Activated CD4-positive, alpha-beta T cell treated with anti-CD3 and anti-CD28 coated beads for 36 hours (primary cell): Measurements from ENCODE around the gene USP5. TPM values are rescaled to one million over a fixed set of nuclear protein-coding genes. Genes with fewer than 3 reads are reported as not detected.
A peak's percentile ranks its signal among the peaks of the same experiment; 100 is the strongest.
"Not testable (repeated sequence)": the region's sequence is repeated elsewhere in the genome, so short reads cannot be mapped to it uniquely, and the experiment has no call there.

Experiments
- ATAC-seq: fragments of 200-7000 bp; cut with Tn5 transposase; one replicate; pipeline ENCODE4 v1.10.0; 2021; ENCODE audit warnings: mild to moderate bottlenecking, moderate library complexity
- CTCF ChIA-PET: fragments of 350-600 bp; sonication (Branson Sonifier 250); formaldehyde crosslinking; loops from one replicate; lab custom pipeline; 2021; ENCODE audit warnings: antibody characterized with exemption; lab: Charles Lee
- POLR2A ChIA-PET: fragments of 350-600 bp; sonication (Branson Sonifier 250); formaldehyde crosslinking; loops from one replicate; lab custom pipeline; 2021; ENCODE audit warnings: antibody characterized with exemption, inconsistent platforms; lab: Charles Lee
- DNase-seq: peaks from one replicate; pipeline ENCODE4 v3.0.0-alpha.2; 2020
- H3K27ac Mint-ChIP-seq: one replicate; pipeline ENCODE4 v1.8.0; 2021; ENCODE audit warnings: mixed read lengths
- H3K27me3 Mint-ChIP-seq: one replicate; pipeline ENCODE4 v1.8.0; 2021; ENCODE audit warnings: mixed read lengths
- H3K36me3 Mint-ChIP-seq: one replicate; pipeline ENCODE4 v1.8.0; 2021; ENCODE audit warnings: low read depth, mixed read lengths
- H3K4me1 Mint-ChIP-seq: one replicate; pipeline ENCODE4 v1.8.0; 2021; ENCODE audit warnings: mixed read lengths
- H3K4me3 Mint-ChIP-seq: one replicate; pipeline ENCODE4 v1.8.0; 2021; ENCODE audit warnings: mild to moderate bottlenecking, moderate library complexity, mixed read lengths
- H3K9me3 Mint-ChIP-seq: one replicate; pipeline ENCODE4 v1.8.0; 2021; ENCODE audit warnings: low read depth, mixed read lengths
- intact Hi-C, 2 experiments: fragments of 100-400 bp; cut with DNase I in 1 of 2; cut with micrococcal nuclease in 1 of 2; formaldehyde crosslinking; loops; one replicate each; pipeline versions ENCODE4 v1.14.2 to v1.15.1; 2022 to 2024; cut with DNase I, micrococcal nuclease
- total RNA-seq, 2 experiments: library from RNA; stranded (reverse); gene quantifications; one replicate each; pipeline ENCODE4 v1.2.3, GENCODE V29; 2021

USP5 gene
- total RNA-seq, 2 experiments from 2014 or later, result 128 to 132 TPM

DNA sequence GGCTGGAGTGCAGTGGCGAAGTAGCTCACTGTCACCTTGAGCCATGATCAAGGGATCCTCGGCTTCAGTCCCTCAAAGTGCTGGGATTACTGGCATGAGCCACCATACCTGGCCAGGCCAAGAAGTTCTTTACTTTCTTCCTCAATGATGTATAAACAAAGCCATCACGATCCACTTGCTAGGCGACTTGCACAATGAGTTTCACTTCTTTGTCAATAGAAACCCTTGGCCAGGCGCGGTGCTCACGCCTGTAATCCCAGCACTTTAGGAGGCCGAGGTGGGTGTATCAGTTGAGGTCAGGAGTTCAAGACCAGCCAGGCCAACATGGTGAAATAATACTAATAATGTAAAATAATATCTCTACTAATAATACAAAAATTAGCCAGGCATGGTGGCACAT lies 35.5 kb downstream of the USP5 start:
- intact Hi-C loops, result no loop called here
- H3K27ac Mint-ChIP-seq, result no peak overlapping the region
- no peaks in the 10 kb centered on the region for H3K27me3 Mint-ChIP-seq
- H3K4me1 Mint-ChIP-seq, result peaks cover 9% of the 10 kb centered on the region
- DNase-seq (no peak), ATAC-seq (no peak)
- no peak overlapping the region for H3K4me3 Mint-ChIP-seq
- ChIA-PET CTCF (interaction anchor here (0.6 to 1.0 kb wide), 3 partner anchors 18 to 38 kb away, joined by 3 read pairs; no protein-coding TSS in a partner anchor), POLR2A (interaction anchor here (0.7 kb wide), 1 partner anchor 27 kb away, joined by 7 read pairs; no protein-coding TSS in a partner anchor)
- H3K9me3 Mint-ChIP-seq, result no peaks in the 10 kb centered on the region
- peaks cover 8% of the 10 kb centered on the region for H3K36me3 Mint-ChIP-seq

DNA sequence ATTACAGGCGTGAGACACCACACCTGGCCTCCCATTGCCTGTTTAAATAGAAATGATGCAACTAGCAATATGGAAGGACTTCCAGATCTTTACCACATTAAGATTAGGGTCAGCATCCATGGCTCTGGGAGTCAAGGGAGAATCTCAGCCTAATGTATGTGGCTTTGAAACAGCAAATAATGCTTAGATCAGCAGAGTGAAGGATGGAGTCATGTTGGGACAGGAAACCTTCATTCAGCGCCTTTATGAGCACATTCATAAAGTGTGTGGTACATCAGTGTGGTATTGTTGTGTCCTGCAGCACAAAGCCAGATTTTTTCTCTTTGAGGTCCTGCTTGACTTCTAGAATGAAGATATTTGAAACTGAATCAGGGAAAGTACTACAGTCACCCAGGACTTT lies 36.4 kb downstream of the USP5 start:
- ATAC-seq, result no peak
- H3K27me3 Mint-ChIP-seq, result no peaks in the 10 kb centered on the region
- DNase-seq, result no peak
- POLR2A ChIA-PET, result no interaction called here
- intact Hi-C loops, result no loop called here
- H3K36me3 Mint-ChIP-seq, result peaks cover 8% of the 10 kb centered on the region
- CTCF ChIA-PET, result interaction anchor here (0.6 kb wide), 1 partner anchor 37 kb away, joined by 3 read pairs; no protein-coding TSS in a partner anchor
- H3K4me1 Mint-ChIP-seq, result peaks cover 12% of the 10 kb centered on the region
- H3K4me3 Mint-ChIP-seq, result no peak overlapping the region
- no peak overlapping the region for H3K27ac Mint-ChIP-seq
- H3K9me3 Mint-ChIP-seq, result no peaks in the 10 kb centered on the region

DNA sequence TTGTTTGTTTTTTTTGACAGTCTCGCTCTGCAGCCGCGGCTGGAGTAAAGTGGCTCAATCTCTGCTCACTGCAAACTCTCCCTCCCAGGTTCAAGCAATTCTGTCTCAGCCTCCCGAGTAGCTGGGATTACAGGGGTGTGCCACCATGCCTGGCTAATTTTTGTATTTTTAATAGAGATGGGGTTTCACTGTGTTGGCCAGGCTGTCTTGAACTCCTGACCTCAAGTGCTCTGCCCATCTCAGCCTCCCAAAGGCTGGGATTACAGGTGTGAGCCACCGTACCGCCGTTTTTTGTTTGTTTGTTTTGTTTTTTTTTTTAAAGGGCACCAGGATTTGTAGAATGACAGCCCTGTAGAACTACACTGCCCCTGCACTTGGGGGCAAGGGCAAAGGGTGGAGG lies 36.8 kb downstream of the USP5 start:
- POLR2A ChIA-PET, intact Hi-C loops, H3K4me3 Mint-ChIP-seq, H3K27me3 Mint-ChIP-seq, CTCF ChIA-PET, ATAC-seq, H3K9me3 Mint-ChIP-seq, DNase-seq, H3K27ac Mint-ChIP-seq, H3K36me3 Mint-ChIP-seq: not testable (repeated sequence)
- H3K4me1 Mint-ChIP-seq, result peaks cover 12% of the 10 kb centered on the region

- CTCF ChIA-PET, result interaction anchor here (0.8 to 1.0 kb wide), 2 partner anchors 10 to 11 kb away, joined by 4 read pairs; no protein-coding TSS in a partner anchor
- not testable (repeated sequence) for DNase-seq, H3K9me3 Mint-ChIP-seq, H3K36me3 Mint-ChIP-seq, H3K27me3 Mint-ChIP-seq, ATAC-seq
- POLR2A ChIA-PET, result interaction anchor here (0.6 kb wide), 1 partner anchor 333 kb away, joined by 4 read pairs; no protein-coding TSS in a partner anchor
- Mint-ChIP-seq H3K4me1 (peaks cover 12% of the 10 kb centered on the region), H3K4me3 (peak overlapping the region; percentile 87), H3K27ac (peak overlapping the region; percentile 94)
- intact Hi-C loops, result loop anchor here (2.0 kb wide), 2 partner anchors 37 to 109 kb away; partner anchors contain the start of gene USP5 (in 1 of the 2)
Observed at GRCh38 chr12:6889775-6890573, 38.0 kb downstream of the USP5 start.

DNA sequence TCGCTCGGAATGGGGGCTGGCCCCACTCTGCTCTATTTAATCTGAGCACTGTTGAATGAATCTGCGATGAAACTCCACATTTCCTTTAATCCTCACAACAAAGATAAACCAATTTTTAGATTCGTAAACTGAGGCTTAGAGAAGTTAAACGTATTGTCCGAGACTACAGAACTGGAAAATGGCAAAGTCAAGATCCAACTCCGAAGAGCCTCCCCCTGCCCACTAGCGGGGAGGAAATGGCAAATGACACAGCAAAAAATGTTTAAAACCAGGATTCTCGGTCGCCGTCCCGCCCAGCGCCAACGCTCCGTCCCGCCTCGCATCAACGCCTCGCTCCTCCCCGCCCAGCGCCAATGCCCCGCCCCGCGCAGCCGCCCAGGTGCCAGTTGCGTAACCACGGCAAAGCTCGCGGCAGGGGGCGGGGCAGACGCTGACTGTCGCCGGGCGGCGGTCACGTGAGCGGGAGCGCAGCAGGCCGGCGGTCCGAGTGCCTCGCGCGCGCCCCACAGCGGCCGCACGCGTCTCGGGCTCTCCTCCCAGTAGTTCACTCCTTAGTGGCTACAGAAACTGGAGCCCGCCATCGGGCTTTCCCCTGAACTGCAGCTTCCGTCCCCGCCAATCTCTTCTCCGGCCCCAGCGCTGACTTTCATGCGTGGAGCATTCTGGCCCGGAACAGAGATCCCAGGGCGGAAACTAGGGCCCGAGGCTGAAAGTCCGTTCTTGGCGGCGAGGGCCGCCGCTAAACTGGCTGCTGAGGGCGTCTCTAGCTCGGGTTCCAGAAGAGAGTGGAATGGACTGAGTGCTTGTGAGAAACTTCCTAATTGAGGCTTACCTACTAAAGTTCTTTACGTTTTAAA lies 39.1 kb downstream of the USP5 start:
- POLR2A ChIA-PET, result interaction anchor here (0.6 to 1.7 kb wide), 11 partner anchors 9 to 351 kb away, joined by 3 to 18 read pairs (median 4); partner anchors contain the start of genes C12orf57, ENO2, RNU7-1 and SPSB2
- ATAC-seq, result peak; percentile 94
- intact Hi-C loops, result loop anchor here (1.0 to 2.0 kb wide), 15 partner anchors 13 to 298 kb away; partner anchors contain the start of genes LRRC23 (in 2 of the 2), SPSB2 (in 2 of the 2), USP5 (in 2 of the 2) and CHD4 (in 1 of the 2)

DNA sequence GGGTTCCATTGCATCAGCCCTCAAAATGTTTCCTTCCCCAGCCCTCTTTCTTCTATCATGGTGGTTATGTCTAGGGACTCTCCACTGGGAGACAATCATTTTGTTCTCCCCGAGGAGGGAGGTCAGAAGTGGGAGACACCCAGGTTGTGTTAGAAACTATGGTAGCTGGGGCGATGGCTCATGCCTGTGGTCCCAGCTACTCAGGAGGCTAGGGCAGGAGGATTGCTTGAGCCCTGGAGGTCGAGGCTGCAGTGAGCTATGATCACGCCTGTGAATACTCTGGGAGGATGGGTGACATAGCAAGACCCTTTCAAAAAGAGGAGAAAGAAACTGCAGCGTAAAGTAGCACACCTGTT lies 39.7 kb downstream of the USP5 start:
- ATAC-seq (peak; percentile 24), DNase-seq (peak; percentile 40)
- H3K9me3 Mint-ChIP-seq, result no peaks in the 10 kb centered on the region
- no peaks in the 10 kb centered on the region for H3K27me3 Mint-ChIP-seq
- ChIA-PET POLR2A (interaction anchor here (0.6 to 1.7 kb wide), 9 partner anchors 10 to 352 kb away, joined by 3 to 18 read pairs (median 4); partner anchors contain the start of genes C12orf57, RNU7-1 and SPSB2), CTCF (interaction anchor here (0.7 to 2.0 kb wide), 27 partner anchors 9 to 355 kb away, joined by 3 to 38 read pairs (median 5); partner anchors contain the start of genes CDCA3, COPS7A, LRRC23 and SPSB2)
- intact Hi-C loops, result loop anchor here (1.0 to 2.0 kb wide), 15 partner anchors 13 to 298 kb away; partner anchors contain the start of genes LRRC23 (in 2 of the 2), SPSB2 (in 2 of the 2), USP5 (in 2 of the 2) and CHD4 (in 1 of the 2)
- peaks cover 12% of the 10 kb centered on the region for H3K4me1 Mint-ChIP-seq
- peak overlapping the region; percentile 87 for H3K4me3 Mint-ChIP-seq
- H3K27ac Mint-ChIP-seq, result peak overlapping the region; percentile 94
- peaks cover 5% of the 10 kb centered on the region for H3K36me3 Mint-ChIP-seq

More for the DNA sequence above, 39.1 kb downstream of the USP5 start:
- Mint-ChIP-seq H3K4me3 (peak overlapping the region; percentile 87), H3K9me3 (no peaks in the 10 kb centered on the region), H3K4me1 (peaks cover 12% of the 10 kb centered on the region), H3K36me3 (peaks cover 5% of the 10 kb centered on the region), H3K27ac (peak overlapping the region; percentile 94), H3K27me3 (no peaks in the 10 kb centered on the region)
- peak; percentile 100 for DNase-seq
- CTCF ChIA-PET, result interaction anchor here (0.6 to 2.0 kb wide), 31 partner anchors 9 to 753 kb away, joined by 3 to 38 read pairs (median 4); partner anchors contain the start of genes CDCA3, COPS7A, LRRC23 and SPSB2

DNA sequence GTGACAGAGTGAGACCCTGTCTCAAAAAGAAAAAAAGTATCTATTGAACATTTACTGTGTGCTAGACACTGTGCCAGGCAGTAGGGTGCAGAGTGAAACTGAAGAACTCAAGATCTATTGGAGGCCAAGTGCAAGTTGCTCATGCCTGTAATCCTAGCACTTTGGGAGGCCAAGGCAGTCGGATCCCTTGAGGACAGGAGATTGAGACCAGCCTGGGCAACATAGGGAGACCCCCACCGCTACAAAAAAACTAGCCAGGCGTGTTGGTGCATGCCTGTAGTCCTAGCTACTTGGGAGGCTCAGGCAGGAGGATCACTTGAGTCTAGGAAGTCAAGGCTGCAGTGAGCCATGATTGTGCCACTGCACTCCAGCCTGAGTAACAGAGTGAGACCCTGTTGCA lies 40.7 kb downstream of the USP5 start:
- ATAC-seq, intact Hi-C loops, H3K36me3 Mint-ChIP-seq: not testable (repeated sequence)

GRCh38 chr12:6894321-6894720 lies 42.4 kb downstream of the USP5 start:
- Mint-ChIP-seq H3K27me3 (no peaks in the 10 kb centered on the region), H3K9me3 (no peaks in the 10 kb centered on the region), H3K36me3 (peaks cover 5% of the 10 kb centered on the region), H3K27ac (no peak overlapping the region), H3K4me3 (no peak overlapping the region), H3K4me1 (peaks cover 12% of the 10 kb centered on the region)
- ChIA-PET CTCF (interaction anchor here (1.2 kb wide), 1 partner anchor 25 kb away, joined by 5 read pairs; no protein-coding TSS in a partner anchor), POLR2A (no interaction called here)
- no peak for DNase-seq
- intact Hi-C loops, result no loop called here
- no peak for ATAC-seq

More for the DNA sequence above, 40.7 kb downstream of the USP5 start:
- POLR2A ChIA-PET, DNase-seq, H3K27me3 Mint-ChIP-seq, H3K9me3 Mint-ChIP-seq: not testable (repeated sequence)
- peaks cover 12% of the 10 kb centered on the region for H3K4me1 Mint-ChIP-seq
- peak overlapping the region; percentile 87 for H3K4me3 Mint-ChIP-seq
- peak overlapping the region; percentile 58 for H3K27ac Mint-ChIP-seq
- CTCF ChIA-PET, result interaction anchor here (0.6 to 2.0 kb wide), 4 partner anchors 8 to 76 kb away, joined by 3 to 9 read pairs (median 4); no protein-coding TSS in a partner anchor

GRCh38 chr12:6896846-6897435 lies 45.0 kb downstream of the USP5 start:
- H3K27me3 Mint-ChIP-seq, result no peaks in the 10 kb centered on the region
- H3K4me1 Mint-ChIP-seq, result peaks cover 19% of the 10 kb centered on the region
- POLR2A ChIA-PET, result no interaction called here
- ATAC-seq (no peak), DNase-seq (no peak)
- CTCF ChIA-PET, result interaction anchor here (0.7 to 1.0 kb wide), 3 partner anchors 17 to 34 kb away, joined by 3 to 4 read pairs (median 3); partner anchors contain the start of genes ENO2 and SPSB2
- no peak overlapping the region for H3K27ac Mint-ChIP-seq
- intact Hi-C loops, result no loop called here
- no peak overlapping the region for H3K4me3 Mint-ChIP-seq
- H3K36me3 Mint-ChIP-seq, result no peaks in the 10 kb centered on the region
- no peaks in the 10 kb centered on the region for H3K9me3 Mint-ChIP-seq

DNA sequence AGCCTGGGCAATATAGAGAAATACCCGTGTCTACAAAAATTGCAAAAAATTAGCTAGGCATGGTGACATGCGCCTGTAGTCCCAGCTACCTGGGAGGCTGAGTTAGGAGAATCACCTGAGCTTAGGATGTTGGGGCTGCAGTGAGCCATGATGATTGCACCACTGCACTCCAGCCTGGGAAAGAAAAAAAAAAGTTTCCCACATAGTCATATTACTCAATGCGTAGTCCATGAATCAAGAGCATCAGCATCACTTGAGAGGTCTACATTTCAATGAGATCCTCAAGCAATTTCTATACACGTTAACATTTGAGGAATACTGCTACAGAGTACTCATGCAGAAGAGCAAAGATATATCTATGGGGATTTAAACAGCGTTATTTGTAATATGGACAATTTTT lies 47.5 kb downstream of the USP5 start:
- CTCF ChIA-PET, result interaction anchor here (0.6 to 1.8 kb wide), 6 partner anchors 8 to 399 kb away, joined by 3 to 9 read pairs (median 3); no protein-coding TSS in a partner anchor

More for the DNA sequence above, 47.5 kb downstream of the USP5 start:
- DNase-seq (no peak), ATAC-seq (no peak)
- no peaks in the 10 kb centered on the region for H3K36me3 Mint-ChIP-seq
- peaks cover 16% of the 10 kb centered on the region for H3K4me1 Mint-ChIP-seq
- intact Hi-C loops, result no loop called here
- H3K4me3 Mint-ChIP-seq, result no peak overlapping the region
- no peaks in the 10 kb centered on the region for H3K9me3 Mint-ChIP-seq
- POLR2A ChIA-PET, result no interaction called here
- no peaks in the 10 kb centered on the region for H3K27me3 Mint-ChIP-seq
- H3K27ac Mint-ChIP-seq, result no peak overlapping the region
